Neural cell (in vitro differentiated cells): ENCODE measurements around the gene GMPR2.

Experiments used
- CTCF ChIP-seq: fragments of 450-650 bp; IDR thresholded peaks from 2 replicates; pipeline ENCODE4 v1.5.1; 2014; ENCODE audit warnings: antibody characterized with exemption, mild to moderate bottlenecking, moderate library complexity; ENCODE audit not compliant: poor library complexity, severe bottlenecking
- EP300 ChIP-seq: fragments of 450-650 bp; conservative IDR thresholded peaks from 2 replicates; pipeline ENCODE4 v1.6.1; 2014; ENCODE audit warnings: antibody characterized with exemption, mild to moderate bottlenecking, moderate library complexity; ENCODE audit not compliant: poor library complexity, severe bottlenecking
- EZH2 ChIP-seq: fragments of 200-600, 300-800 bp; shearing (Covaris generic), sonication (generic); IDR thresholded peaks from 2 replicates; pipeline ENCODE4 v1.6.1; 2014; ENCODE audit warnings: antibody characterized with exemption, low read length, borderline replicate concordance, mild to moderate bottlenecking; ENCODE audit not compliant: insufficient read depth, poor library complexity, severe bottlenecking
- POLR2AphosphoS5 ChIP-seq: IDR thresholded peaks from 2 replicates; pipeline ENCODE4 v1.6.1; 2012
- SMC3 ChIP-seq: fragments of 450-650 bp; conservative IDR thresholded peaks from 2 replicates; pipeline ENCODE4 v1.6.1; 2014; ENCODE audit warnings: antibody characterized with exemption, mild to moderate bottlenecking, moderate library complexity; ENCODE audit not compliant: poor library complexity

GRCh38 chr14:24197056-24197450, 35.7 kb upstream of the GMPR2 start:
- TF ChIP-seq CTCF (no peak), EP300 (no peak), EZH2 (no peak), POLR2AphosphoS5 (no peak), SMC3 (no peak)
